GM21737 (cell line): ENCODE results near the gene DOC2A.
"Not testable (repeated sequence)": the region's sequence is repeated elsewhere in the genome, so short reads cannot be mapped to it uniquely, and the experiment has no call there.

Experiments used
- ATAC-seq: cut with Tn5 transposase; IDR thresholded peaks from one replicate; pipeline ENCODE4 v1.9.1; 2021; ENCODE audit warnings: mild to moderate bottlenecking, moderate library complexity; ENCODE audit not compliant: unreplicated experiment

Gene DOC2A

GRCh38 chr16:30027588-30028437 lies 17.0 kb upstream of the DOC2A start:
- no peak for ATAC-seq

- ATAC-seq = no peak
Measured at GRCh38 chr16:30026449-30026848, 15.6 kb upstream of the DOC2A start.

- no peak for ATAC-seq
Measured at GRCh38 chr16:30025574-30025973, 14.7 kb upstream of the DOC2A start.

GRCh38 chr16:30025156-30025555 lies 14.3 kb upstream of the DOC2A start:
- no peak for ATAC-seq

GRCh38 chr16:30024451-30024850 lies 13.6 kb upstream of the DOC2A start:
- no peak for ATAC-seq

GRCh38 chr16:30023586-30023985 lies 12.8 kb upstream of the DOC2A start:
- ATAC-seq = no peak

GRCh38 chr16:30022887-30023286 lies 12.1 kb upstream of the DOC2A start, which contains the start of gene C16orf92:
C16orf92 (plus strand) TSS chr16:30023198; CDS start chr16:30023341, 143 bp downstream.
- ATAC-seq = no peak

- ATAC-seq = no peak
Measured at GRCh38 chr16:30018731-30019158, 7.9 kb upstream of the DOC2A start.

- not testable (repeated sequence) for ATAC-seq
Measured at GRCh38 chr16:30017937-30018336, 7.1 kb upstream of the DOC2A start.

- ATAC-seq = no peak
Measured at GRCh38 chr16:30017277-30017656, 6.4 kb upstream of the DOC2A start.

- no peak for ATAC-seq
Measured at GRCh38 chr16:30016555-30017276, 5.9 kb upstream of the DOC2A start.

GRCh38 chr16:30015450-30015849 lies 4.6 kb upstream of the DOC2A start:
- not testable (repeated sequence) for ATAC-seq

GRCh38 chr16:30012598-30012997 lies 1.8 kb upstream of the DOC2A start:
- not testable (repeated sequence) for ATAC-seq

GRCh38 chr16:30011714-30012504 lies 1.1 kb upstream of the DOC2A start:
- no peak for ATAC-seq

GRCh38 chr16:30009990-30010843 lies 610 bp downstream of the DOC2A start:
- no peak for ATAC-seq

GRCh38 chr16:30009085-30009862 lies 1.6 kb downstream of the DOC2A start:
- ATAC-seq = no peak

GRCh38 chr16:30007378-30007895 lies 3.4 kb downstream of the DOC2A start:
- no peak for ATAC-seq

GRCh38 chr16:30006659-30007377 lies 4.0 kb downstream of the DOC2A start:
- ATAC-seq = no peak

- no peak for ATAC-seq
Measured at GRCh38 chr16:30006095-30006473, 4.7 kb downstream of the DOC2A start.
